ENCODE results near the gene CSNK2B. TPM values are rescaled to one million over a fixed set of nuclear protein-coding genes. Genes with fewer than 3 reads are reported as not detected.

CSNK2B gene
- total RNA-seq (2013): 171 TPM
- polyA plus RNA-seq (100 to 1,000 TPM; 147 to 227 (median 195) TPM), polyA minus RNA-seq (64.3 and 129 TPM in 2 replicates), total RNA-seq (2.1 to 7.6 (median 5.1) reads per million in 11 experiments)

DNA sequence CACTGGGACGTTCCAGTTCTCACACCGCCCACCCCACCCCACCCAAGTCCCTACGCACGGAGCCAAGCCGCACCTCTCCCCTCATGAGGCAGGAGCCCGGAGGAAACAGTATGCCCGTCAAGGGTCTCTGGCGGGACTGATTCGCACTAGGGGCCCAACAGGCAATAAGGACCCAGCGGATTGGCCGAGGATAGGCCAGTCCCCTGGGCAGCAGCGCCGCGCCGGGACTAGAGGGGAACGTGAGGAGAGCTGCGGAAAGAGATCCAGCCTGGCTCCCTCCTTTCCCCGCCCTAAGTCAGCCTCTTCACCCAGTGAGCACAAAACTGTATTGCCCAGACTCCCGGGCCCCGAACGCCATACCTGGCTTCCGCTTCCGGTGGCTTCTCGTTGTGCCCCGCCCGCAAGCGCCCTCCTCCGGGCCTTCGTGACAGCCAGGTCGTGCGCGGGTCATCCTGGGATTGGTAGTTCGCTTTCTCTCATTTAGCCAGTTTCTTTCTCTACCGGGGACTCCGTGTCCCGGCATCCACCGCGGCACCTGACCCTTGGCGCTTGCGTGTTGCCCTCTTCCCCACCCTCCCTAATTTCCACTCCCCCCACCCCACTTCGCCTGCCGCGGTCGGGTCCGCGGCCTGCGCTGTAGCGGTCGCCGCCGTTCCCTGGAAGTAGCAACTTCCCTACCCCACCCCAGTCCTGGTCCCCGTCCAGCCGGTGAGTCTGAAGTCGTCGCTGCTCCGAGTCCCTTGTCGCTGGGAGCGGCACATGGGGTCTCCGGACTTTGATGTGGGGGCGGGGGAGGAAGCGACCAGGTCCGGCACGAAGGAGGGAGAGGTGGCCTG is at the start of gene CSNK2B:
Gene CSNK2B, plus strand, starts transcription at position 580 of the 836 bp plus-strand sequence. CDS start 752 bp downstream, outside the sequence.
- Histone ChIP-seq H3K27me3 (ENCODE audit: control insufficient read depth in 2 of 2, insufficient read depth in 2 of 2, low read length in 2 of 2) (no peaks in the 10 kb centered on the region), H3K4me1 (ENCODE audit: control insufficient read depth in 1 of 2, insufficient read depth in 2 of 2, low read length in 2 of 2) (peaks cover 48 to 60% of the 10 kb centered on the region in 2 donors), H3K4me3 (replicated peaks in 1 of 3; ENCODE audit: low read depth in 2 of 3, low read length in 3 of 3) (peak within 1 kb of the TSS; percentile 87 to 94 (median 90)), H3K27ac (ENCODE audit: low read depth in 1 of 2, low read length in 2 of 2) (peak within 1 kb of the TSS; percentile 93 to 95), H3K79me2 (ENCODE audit: insufficient read depth, low read length) (peaks cover 72% of the 10 kb centered on the region), H3K9ac (ENCODE audit: insufficient read depth, low read length, poor library complexity, severe bottlenecking) (peak within 1 kb of the TSS; percentile 88), H4K20me1 (ENCODE audit: insufficient read depth, low read length) (peaks cover 6% of the 10 kb centered on the region), H2AFZ (ENCODE audit: insufficient read depth, low read depth, low read length, poor library complexity, severe bottlenecking) (peak within 1 kb of the TSS; percentile 81), H3K36me3 (replicated peaks in 1 of 2; ENCODE audit: control insufficient read depth in 1 of 2, insufficient read depth in 2 of 2, low read length in 2 of 2) (peaks cover 44 to 62% of the 10 kb centered on the region in 2 donors), H3K9me3 (replicated peaks in 1 of 2; ENCODE audit: control insufficient read depth in 1 of 2, insufficient read depth in 1 of 2, low read length in 2 of 2) (no peaks in the 10 kb centered on the region), H3K4me2 (replicated peaks; ENCODE audit: extremely low read depth, low read length, poor library complexity, severe bottlenecking) (peak within 1 kb of the TSS; percentile 97)
- peak within 1 kb of the TSS; percentile 96 to 98 (median 98) for H3K27ac Mint-ChIP-seq
- H3K36me3 Mint-ChIP-seq: peaks cover 59 to 75% of the 10 kb centered on the region in 2 donors
- intact Hi-C loops (cut with micrococcal nuclease): loop anchor here (1.0 to 5.0 kb wide), 6 partner anchors 13 to 292 kb away; partner anchors contain the start of genes BAG6 (in 2 of the 2), ABHD16A (in 1 of the 2), CLIC1 (in 1 of the 2) and DDX39B (in 1 of the 2)
- H3K9me3 Mint-ChIP-seq: no peaks in the 10 kb centered on the region
- H3K27me3 Mint-ChIP-seq (ENCODE audit: low read depth in 3 of 3): peaks cover 0 to 1% (median 0%) of the 10 kb centered on the region in 3 donors
- H3K4me1 Mint-ChIP-seq: peaks cover 53% of the 10 kb centered on the region
- TF ChIP-seq, protein P1, sequence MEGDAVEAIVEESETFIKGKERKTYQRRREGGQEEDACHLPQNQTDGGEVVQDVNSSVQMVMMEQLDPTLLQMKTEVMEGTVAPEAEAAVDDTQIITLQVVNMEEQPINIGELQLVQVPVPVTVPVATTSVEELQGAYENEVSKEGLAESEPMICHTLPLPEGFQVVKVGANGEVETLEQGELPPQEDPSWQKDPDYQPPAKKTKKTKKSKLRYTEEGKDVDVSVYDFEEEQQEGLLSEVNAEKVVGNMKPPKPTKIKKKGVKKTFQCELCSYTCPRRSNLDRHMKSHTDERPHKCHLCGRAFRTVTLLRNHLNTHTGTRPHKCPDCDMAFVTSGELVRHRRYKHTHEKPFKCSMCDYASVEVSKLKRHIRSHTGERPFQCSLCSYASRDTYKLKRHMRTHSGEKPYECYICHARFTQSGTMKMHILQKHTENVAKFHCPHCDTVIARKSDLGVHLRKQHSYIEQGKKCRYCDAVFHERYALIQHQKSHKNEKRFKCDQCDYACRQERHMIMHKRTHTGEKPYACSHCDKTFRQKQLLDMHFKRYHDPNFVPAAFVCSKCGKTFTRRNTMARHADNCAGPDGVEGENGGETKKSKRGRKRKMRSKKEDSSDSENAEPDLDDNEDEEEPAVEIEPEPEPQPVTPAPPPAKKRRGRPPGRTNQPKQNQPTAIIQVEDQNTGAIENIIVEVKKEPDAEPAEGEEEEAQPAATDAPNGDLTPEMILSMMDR (IDR thresholded peaks at IDR 0.05): no peak
- under 1% methylated on average over 33 of the region's 63 CpGs for WGBS (ENCODE audit: insufficient coverage)
- peak; percentile 96 to 97 (median 96) for DNase-seq
- H3K4me3 Mint-ChIP-seq: peak within 1 kb of the TSS; percentile 93 to 98

DNA sequence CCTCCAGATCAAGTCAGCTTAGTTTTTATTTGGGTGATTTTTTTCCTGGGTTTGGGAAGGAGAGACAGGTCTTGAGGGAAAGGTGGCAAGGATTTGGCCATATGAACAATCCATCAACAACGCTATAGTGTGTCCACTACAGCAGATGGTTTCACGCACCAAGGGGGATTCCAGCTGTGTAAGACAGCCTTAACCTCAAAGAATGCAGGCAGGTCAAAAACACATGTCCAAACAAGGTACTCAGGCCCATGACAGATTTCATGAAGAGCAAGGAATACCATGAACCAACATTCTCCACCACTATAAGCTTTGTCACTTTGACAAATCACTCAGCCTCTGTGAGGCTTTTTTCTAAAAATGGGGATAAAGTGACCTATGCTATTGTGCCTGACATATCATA is 48.9 kb upstream of the CSNK2B start:
- peaks cover 12 to 25% of the 10 kb centered on the region in 2 donors for H3K36me3 Mint-ChIP-seq
- TF ChIP-seq, protein P1 (IDR thresholded peaks at IDR 0.05): no peak
- Histone ChIP-seq H3K9me3 (replicated peaks in 1 of 2; ENCODE audit: control insufficient read depth in 1 of 2, insufficient read depth in 1 of 2, low read length in 2 of 2) (no peaks in the 10 kb centered on the region), H2AFZ (ENCODE audit: insufficient read depth, low read depth, low read length, poor library complexity, severe bottlenecking) (no peak overlapping the region), H3K9ac (ENCODE audit: insufficient read depth, low read length, poor library complexity, severe bottlenecking) (no peak overlapping the region), H3K36me3 (replicated peaks in 1 of 2; ENCODE audit: control insufficient read depth in 1 of 2, insufficient read depth in 2 of 2, low read length in 2 of 2) (peaks cover 4 to 11% of the 10 kb centered on the region in 2 donors), H3K27me3 (ENCODE audit: control insufficient read depth in 2 of 2, insufficient read depth in 2 of 2, low read length in 2 of 2) (no peaks in the 10 kb centered on the region), H3K4me1 (ENCODE audit: control insufficient read depth in 1 of 2, insufficient read depth in 2 of 2, low read length in 2 of 2) (peaks cover 54 to 71% of the 10 kb centered on the region in 2 donors), H3K27ac (ENCODE audit: low read depth in 1 of 2, low read length in 2 of 2) (peak overlapping the region in 1 of 2 donors; percentile 86), H3K79me2 (ENCODE audit: insufficient read depth, low read length) (peaks cover 61% of the 10 kb centered on the region), H3K4me2 (replicated peaks; ENCODE audit: extremely low read depth, low read length, poor library complexity, severe bottlenecking) (peak overlapping the region; percentile 99), H4K20me1 (ENCODE audit: insufficient read depth, low read length) (peaks cover 10% of the 10 kb centered on the region), H3K4me3 (replicated peaks in 1 of 3; ENCODE audit: low read depth in 2 of 3, low read length in 3 of 3) (peak overlapping the region in 1 of 3 experiments; percentile 99)
- H3K27me3 Mint-ChIP-seq (ENCODE audit: low read depth in 3 of 3): no peaks in the 10 kb centered on the region
- intact Hi-C loops (cut with micrococcal nuclease): no loop called here
- H3K9me3 Mint-ChIP-seq: peaks cover 0 to 1% (median 0%) of the 10 kb centered on the region in 7 donors
- peak overlapping the region in 6 of 7 donors; percentile 81 to 96 (median 94) for H3K27ac Mint-ChIP-seq
- 83% methylated on average over 1 of the region's 2 CpGs for WGBS (ENCODE audit: insufficient coverage)
- no peak for DNase-seq
- H3K4me1 Mint-ChIP-seq: peaks cover 65% of the 10 kb centered on the region
- H3K4me3 Mint-ChIP-seq: peak overlapping the region; percentile 91 to 96
